IMR-90 (cell line): Measurements from ENCODE around the gene PIM1. TPM values are rescaled to one million over a fixed set of nuclear protein-coding genes. Genes with fewer than 3 reads are reported as not detected.
A peak's percentile ranks its signal among the peaks of the same experiment; 100 is the strongest.

Experiments used
- ATAC-seq: fragments of 200-7000 bp; cut with Tn5 transposase; 2 replicates; pipeline ENCODE4 v1.9.1; 2020; ENCODE audit warnings: low read depth, mild to moderate bottlenecking, moderate library complexity
- BruUV-seq: library from RNA; stranded (reverse); fragments of 400-500 nt; replicated peaks from 2 replicates; lab custom pipeline; 2021; lab: Mats Ljungman, UMichigan
- CTCF ChIA-PET: fragments of 300-600 bp; formaldehyde crosslinking; extraction: SDS; loops from one replicate; lab custom pipeline; 2021; ENCODE audit warnings: antibody characterized with exemption; lab: Yijun Ruan, JAX
- POLR2A ChIA-PET: fragments of 300-600 bp; sonication (Branson Sonifier 250); formaldehyde crosslinking; loops from one replicate; lab custom pipeline; 2022; ENCODE audit warnings: antibody characterized with exemption; ENCODE audit not compliant: unreplicated experiment; lab: Charles Lee
- DNase-seq: peaks from one replicate; pipeline ENCODE4 v3.0.0; 2013
- H2AFZ ChIP-seq: replicated peaks from 2 replicates; pipeline ENCODE3; 2013; ENCODE audit warnings: low read length, mild to moderate bottlenecking; ENCODE audit not compliant: poor library complexity
- H2AK5ac ChIP-seq: 2 replicates; pipeline ENCODE4 v1.6.1; 2013; ENCODE audit warnings: low read depth, low read length, inconsistent platforms
- H2AK9ac ChIP-seq: replicated peaks from 2 replicates; pipeline ENCODE3; 2013; ENCODE audit warnings: mild to moderate bottlenecking, low read depth, low read length, moderate library complexity; ENCODE audit not compliant: poor library complexity
- H2BK120ac ChIP-seq: 2 replicates; pipeline ENCODE4 v1.6.1; 2013; ENCODE audit warnings: low read depth, low read length, inconsistent platforms
- H2BK15ac ChIP-seq: 3 replicates; pipeline ENCODE4 v1.6.1; 2013; ENCODE audit warnings: low read depth, low read length, inconsistent platforms
- H2BK20ac ChIP-seq: 2 replicates; pipeline ENCODE4 v1.6.1; 2013; ENCODE audit warnings: low read depth, mild to moderate bottlenecking, inconsistent platforms, low read length, moderate library complexity
- H2BK5ac ChIP-seq: 2 replicates; pipeline ENCODE4 v1.6.1; 2013; ENCODE audit warnings: mild to moderate bottlenecking, low read depth, low read length, inconsistent platforms; ENCODE audit not compliant: poor library complexity, severe bottlenecking
- H3K14ac ChIP-seq: replicated peaks from 2 replicates; pipeline ENCODE4 v1.6.1; 2013; ENCODE audit warnings: low read depth, low read length, inconsistent platforms
- H3K18ac ChIP-seq: 2 replicates; pipeline ENCODE4 v1.6.1; 2013; ENCODE audit warnings: low read depth, low read length, control low read depth
- H3K23ac ChIP-seq: 2 replicates; pipeline ENCODE4 v1.6.1; 2013; ENCODE audit warnings: low read depth, low read length, inconsistent platforms
- H3K27ac ChIP-seq: 2 replicates; pipeline ENCODE4 v1.5.1; 2013; ENCODE audit warnings: mild to moderate bottlenecking, control low read depth, low read length; ENCODE audit not compliant: insufficient read depth
- H3K27me3 ChIP-seq: 2 replicates; pipeline ENCODE4 v1.6.1; 2013; ENCODE audit warnings: low read length; ENCODE audit not compliant: control insufficient read depth, insufficient read depth
- H3K36me3 ChIP-seq: 2 replicates; pipeline ENCODE4 v1.6.1; 2013; ENCODE audit warnings: low read length, mixed read lengths; ENCODE audit not compliant: control insufficient read depth, insufficient read depth
- H3K4ac ChIP-seq: 2 replicates; pipeline ENCODE4 v1.6.1; 2013; ENCODE audit warnings: low read depth, low read length, inconsistent platforms
- H3K4me1 ChIP-seq: 2 replicates; pipeline ENCODE4 v1.6.1; 2013; ENCODE audit warnings: low read length, mixed read lengths; ENCODE audit not compliant: control insufficient read depth, insufficient read depth
- H3K4me2 ChIP-seq: 2 replicates; pipeline ENCODE4 v1.6.1; 2013; ENCODE audit warnings: low read depth, mild to moderate bottlenecking, control low read depth, low read length, moderate library complexity
- H3K4me3 ChIP-seq: 2 replicates; pipeline ENCODE4 v1.5.1; 2013; ENCODE audit warnings: low read depth, mild to moderate bottlenecking, control low read depth, low read length, moderate library complexity; ENCODE audit not compliant: insufficient read depth
- H3K56ac ChIP-seq: 2 replicates; pipeline ENCODE4 v1.6.1; 2013; ENCODE audit warnings: low read length, inconsistent platforms; ENCODE audit not compliant: insufficient read depth; ENCODE audit errors: extremely low read depth
- H3K79me1 ChIP-seq, 2 experiments: 2 replicates each; pipeline ENCODE4 v1.6.1; 2013; ENCODE audit warnings: low read length in 2 of 2, inconsistent platforms in 1 of 2, low read depth in 1 of 2
- H3K9ac ChIP-seq: 2 replicates; pipeline ENCODE4 v1.6.1; 2013; ENCODE audit warnings: low read depth, low read length, control low read depth
- H3K9me1 ChIP-seq: 2 replicates; pipeline ENCODE4 v1.6.1; 2013; ENCODE audit warnings: low read length, inconsistent platforms; ENCODE audit not compliant: insufficient read depth
- H3K9me3 ChIP-seq: 2 replicates; pipeline ENCODE4 v1.6.1; 2013; ENCODE audit warnings: low read length; ENCODE audit not compliant: control insufficient read depth, insufficient read depth
- H4K20me1 ChIP-seq: 2 replicates; pipeline ENCODE4 v1.6.1; 2013; ENCODE audit warnings: low read length, inconsistent platforms; ENCODE audit not compliant: insufficient read depth
- H4K5ac ChIP-seq: 2 replicates; pipeline ENCODE4 v1.6.1; 2013; ENCODE audit warnings: mild to moderate bottlenecking, low read depth, low read length, control low read depth
- H4K8ac ChIP-seq, 2 experiments: 2 replicates each; pipeline ENCODE4 v1.6.1; 2013; ENCODE audit warnings: low read depth in 2 of 2, low read length in 2 of 2, control low read depth in 1 of 2, inconsistent platforms in 1 of 2
- H4K91ac ChIP-seq: 2 replicates; pipeline ENCODE4 v1.6.1; 2013; ENCODE audit warnings: low read depth, low read length, inconsistent platforms; ENCODE audit not compliant: insufficient read depth
- MAFK ChIP-seq: IDR thresholded peaks from 2 replicates; pipeline ENCODE4 v1.6.1; 2012; ENCODE audit warnings: low read depth, low read length, improper control_type of control experiment
- WGBS, 2 experiments: methylation state at CpG; one replicate each; pipeline versions ENCODE4 v1.1.5 to v1.1.7; 2013; ENCODE audit warnings: missing lambda C conversion rate in 2 of 2; ENCODE audit not compliant: insufficient read length in 1 of 2; ENCODE audit errors: extremely low coverage in 2 of 2; 5-methylcytosine and 5-hydroxymethylcytosine counted together
- dilution Hi-C: fragments of 300-500 bp; cut with HindIII; formaldehyde crosslinking; loops from one replicate; pipeline ENCODE4 v1.14.3; 2018; ENCODE audit warnings: low sequenced_read_pairs; ENCODE audit not compliant: unreplicated experiment
- in situ Hi-C: fragments of 300-500 bp; cut with MboI; formaldehyde crosslinking; loops from 3 replicates; pipeline ENCODE4 v1.14.3; 2019; ENCODE audit warnings: low sequenced_read_pairs, inconsistent platforms, mixed read lengths
- intact Hi-C: fragments of 100-400 bp; cut with micrococcal nuclease; formaldehyde crosslinking; loops from 2 replicates; pipeline ENCODE4 v1.10.0; 2022
- polyA plus RNA-seq, 3 experiments: library from polyadenylated mRNA; depleted of rRNA; stranded (reverse); fragments of >200 nt; gene quantifications; 2 replicates each; pipeline ENCODE4 v1.2.3, GENCODE V29; 2012; ENCODE audit warnings: low replicate concordance in 1 of 3
- total RNA-seq: library from RNA; depleted of rRNA; stranded (reverse); fragments of >200 nt; gene quantifications from 2 replicates; pipeline ENCODE4 v1.2.3, GENCODE V29; 2012
- TF ChIP-seq, protein P1 (sequence below): fragments of 150-350 bp; IDR thresholded peaks from 2 replicates; pipeline ENCODE4 v1.6.1; 2017; ENCODE audit warnings: mild to moderate bottlenecking, antibody characterized with exemption, low read length, low read depth

PIM1 gene
- total and polyA plus RNA-seq, 2 of the 4 experiments (the other 2 are of a cell fraction) = 7.2 to 18.5 TPM

DNA sequence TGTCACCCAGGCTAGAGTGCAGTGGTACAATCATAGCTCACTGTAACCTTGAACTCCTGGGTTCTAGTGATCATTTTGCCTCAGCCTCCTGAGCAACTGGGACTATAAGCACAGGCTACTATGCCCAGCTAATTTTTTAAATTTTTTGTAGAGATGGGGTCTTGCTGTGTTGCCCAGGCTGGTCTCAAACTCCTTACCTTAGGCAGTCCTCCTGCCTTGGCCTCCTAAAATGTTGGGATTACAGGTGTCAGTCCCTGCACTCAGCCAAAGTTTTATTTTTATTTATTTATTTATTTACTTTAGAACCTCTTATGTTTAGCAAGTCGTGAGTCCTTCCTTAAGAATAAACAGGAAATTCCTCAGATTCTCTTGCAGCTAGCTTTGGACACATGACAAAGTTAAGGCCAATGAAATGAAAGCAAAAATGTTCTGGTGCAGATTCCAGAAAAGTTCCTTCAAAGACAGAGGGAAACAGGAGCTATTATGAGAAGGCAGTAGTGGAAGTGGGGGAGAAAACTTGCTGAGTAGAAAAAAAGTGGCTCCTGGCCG lies 19.1 kb downstream of the PIM1 start:
- Histone ChIP-seq H3K4me3 (no peak overlapping the region), H4K91ac (no peak overlapping the region), H3K4ac (no peak overlapping the region), H3K9ac (no peak overlapping the region), H2BK5ac (no peak overlapping the region), H3K27me3 (no peaks in the 10 kb centered on the region), H4K8ac (no peak overlapping the region), H2AFZ (no peak overlapping the region), H3K56ac (no peak overlapping the region), H3K4me2 (no peak overlapping the region), H2AK9ac (no peak overlapping the region), H3K4me1 (peaks cover 2% of the 10 kb centered on the region; the same call in 1 of the 2 replicates), H3K79me1 (no peaks in the 10 kb centered on the region), H3K18ac (no peak overlapping the region), H3K14ac (no peak overlapping the region), H3K9me1 (no peaks in the 10 kb centered on the region), H2BK120ac (no peak overlapping the region), H3K9me3 (no peaks in the 10 kb centered on the region), H3K23ac (no peak overlapping the region), H3K27ac (no peak overlapping the region), H2AK5ac (no peak overlapping the region), H2BK20ac (no peak overlapping the region), H4K20me1 (no peaks in the 10 kb centered on the region), H4K5ac (no peak overlapping the region), H2BK15ac (no peak overlapping the region), H3K36me3 (no peaks in the 10 kb centered on the region)
- no CpG with 5 or more reads among the region's 2 CpGs for WGBS, 2 experiments
- ATAC-seq (no peak), DNase-seq (no peak)
- ChIA-PET POLR2A (no interaction called here), CTCF (interaction anchor here (0.6 kb wide), 1 partner anchor 285 kb away, joined by 3 read pairs; no protein-coding TSS in a partner anchor)
- no TSS peak for BruUV-seq
- intact Hi-C loops (no loop called here), dilution Hi-C loops (no loop called here), in situ Hi-C loops (no loop called here)
- TF ChIP-seq, protein P1, sequence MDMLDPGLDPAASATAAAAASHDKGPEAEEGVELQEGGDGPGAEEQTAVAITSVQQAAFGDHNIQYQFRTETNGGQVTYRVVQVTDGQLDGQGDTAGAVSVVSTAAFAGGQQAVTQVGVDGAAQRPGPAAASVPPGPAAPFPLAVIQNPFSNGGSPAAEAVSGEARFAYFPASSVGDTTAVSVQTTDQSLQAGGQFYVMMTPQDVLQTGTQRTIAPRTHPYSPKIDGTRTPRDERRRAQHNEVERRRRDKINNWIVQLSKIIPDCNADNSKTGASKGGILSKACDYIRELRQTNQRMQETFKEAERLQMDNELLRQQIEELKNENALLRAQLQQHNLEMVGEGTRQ = peak; percentile 8; the same call in 1 of the 2 replicates
- no peak for TF ChIP-seq MAFK
